ENCODE data around the gene PDIK1L.

DNA sequence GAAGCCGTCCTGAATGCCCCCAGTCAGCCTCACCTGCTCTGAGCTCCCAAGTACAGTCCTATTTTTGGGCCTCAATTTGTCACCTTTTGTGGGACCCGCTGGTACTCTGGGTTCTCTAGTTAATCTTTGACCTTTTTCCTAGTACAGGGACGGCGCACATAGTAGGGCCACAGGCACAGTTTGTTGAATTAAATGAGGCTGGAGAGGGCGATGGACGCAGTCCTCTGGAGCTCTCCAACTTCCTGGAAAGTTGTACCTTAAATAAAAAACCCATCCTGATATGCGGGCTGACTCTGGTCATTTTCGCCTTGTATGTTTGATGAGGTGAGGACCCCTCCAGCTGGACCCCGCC lies 52.0 kb downstream of the PDIK1L start:
- TF ChIP-seq, protein P1, sequence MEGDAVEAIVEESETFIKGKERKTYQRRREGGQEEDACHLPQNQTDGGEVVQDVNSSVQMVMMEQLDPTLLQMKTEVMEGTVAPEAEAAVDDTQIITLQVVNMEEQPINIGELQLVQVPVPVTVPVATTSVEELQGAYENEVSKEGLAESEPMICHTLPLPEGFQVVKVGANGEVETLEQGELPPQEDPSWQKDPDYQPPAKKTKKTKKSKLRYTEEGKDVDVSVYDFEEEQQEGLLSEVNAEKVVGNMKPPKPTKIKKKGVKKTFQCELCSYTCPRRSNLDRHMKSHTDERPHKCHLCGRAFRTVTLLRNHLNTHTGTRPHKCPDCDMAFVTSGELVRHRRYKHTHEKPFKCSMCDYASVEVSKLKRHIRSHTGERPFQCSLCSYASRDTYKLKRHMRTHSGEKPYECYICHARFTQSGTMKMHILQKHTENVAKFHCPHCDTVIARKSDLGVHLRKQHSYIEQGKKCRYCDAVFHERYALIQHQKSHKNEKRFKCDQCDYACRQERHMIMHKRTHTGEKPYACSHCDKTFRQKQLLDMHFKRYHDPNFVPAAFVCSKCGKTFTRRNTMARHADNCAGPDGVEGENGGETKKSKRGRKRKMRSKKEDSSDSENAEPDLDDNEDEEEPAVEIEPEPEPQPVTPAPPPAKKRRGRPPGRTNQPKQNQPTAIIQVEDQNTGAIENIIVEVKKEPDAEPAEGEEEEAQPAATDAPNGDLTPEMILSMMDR (IDR thresholded peaks at IDR 0.05) = no peak
- TF ChIP-seq EZH2 (IDR thresholded peaks at IDR 0.05; ENCODE audit: borderline replicate concordance, insufficient read depth, low read depth, low read length, poor library complexity, severe bottlenecking) = no peak

Data from B cell (primary cell).